NCI-H345 treated with DMSO at 0.1 percent for 48 hours (cell line): ENCODE measurements around the gene FAM83G.
A peak's percentile ranks its signal among the peaks of the same experiment; 100 is the strongest.

Source experiments
- DNase-seq: peaks from one replicate; lab custom pipeline; 2025; ENCODE audit not compliant: unreplicated experiment; lab: John Stamatoyannopoulos, UW

FAM83G gene

GRCh38 chr17:18991531-18992315 is 12.8 kb downstream of the FAM83G start:
- DNase-seq: no peak

GRCh38 chr17:18990331-18990730 is 14.2 kb downstream of the FAM83G start:
- no peak for DNase-seq

- DNase-seq: no peak
Observed at GRCh38 chr17:18988546-18989173, 15.9 kb downstream of the FAM83G start.

GRCh38 chr17:18987862-18988545 is 16.6 kb downstream of the FAM83G start:
- DNase-seq: no peak

- peak; percentile 45 for DNase-seq
Observed at GRCh38 chr17:18987230-18987610, 17.3 kb downstream of the FAM83G start.

GRCh38 chr17:18986541-18987229 is 17.9 kb downstream of the FAM83G start:
- no peak for DNase-seq

GRCh38 chr17:18985475-18985874 is 19.1 kb downstream of the FAM83G start:
- DNase-seq: no peak

- no peak for DNase-seq
Observed at GRCh38 chr17:18984273-18985114, 20.1 kb downstream of the FAM83G start.

GRCh38 chr17:18981642-18982424 is 22.7 kb downstream of the FAM83G start:
- DNase-seq: peak; percentile 52

GRCh38 chr17:18981335-18981641 is 23.3 kb downstream of the FAM83G start:
- no peak for DNase-seq

GRCh38 chr17:18980682-18981334 is 23.8 kb downstream of the FAM83G start:
- DNase-seq: no peak

GRCh38 chr17:18978655-18979054 is 25.9 kb downstream of the FAM83G start:
- no peak for DNase-seq

GRCh38 chr17:18978050-18978449 is 26.5 kb downstream of the FAM83G start:
- DNase-seq: no peak

GRCh38 chr17:18977646-18978045 is 26.9 kb downstream of the FAM83G start:
- DNase-seq: no peak

GRCh38 chr17:18977021-18977420 is 27.5 kb downstream of the FAM83G start:
- no peak for DNase-seq

GRCh38 chr17:18976201-18976600 is 28.4 kb downstream of the FAM83G start:
- no peak for DNase-seq

GRCh38 chr17:18975597-18975996 is 29.0 kb downstream of the FAM83G start:
- no peak for DNase-seq

GRCh38 chr17:18974407-18975149 is 30.0 kb downstream of the FAM83G start:
- DNase-seq: no peak

- DNase-seq: no peak
Observed at GRCh38 chr17:18971801-18972200, 32.8 kb downstream of the FAM83G start.
